Peyer's patch (tissue), 4 donors: Measurements from ENCODE around the gene DHX34. TPM values are rescaled to one million over a fixed set of nuclear protein-coding genes. Genes with fewer than 3 reads are reported as not detected.
"Not testable (repeated sequence)": the region's sequence is repeated elsewhere in the genome, so short reads cannot be mapped to it uniquely, and the experiment has no call there.

Experiments used
- DNase-seq, 3 donors: peaks; one replicate each; pipeline ENCODE4 v3.0.0-alpha.2; 2017 to 2019
- H3K27ac ChIP-seq, 4 donors: fragments of 200-600 bp; sonication (generic); one replicate each; pipeline ENCODE4 v1.5.1; 2016 to 2019
- H3K27me3 ChIP-seq, 2 donors: fragments of 200-600 bp; sonication (generic); one replicate each; pipeline ENCODE4 v1.5.1; 2019
- H3K36me3 ChIP-seq, 3 donors: fragments of 200-600 bp; sonication (generic); one replicate each; pipeline ENCODE4 v1.5.1; 2016 to 2019
- H3K4me1 ChIP-seq, 4 donors: fragments of 200-600 bp; sonication (generic); one replicate each; pipeline ENCODE4 v1.5.1; 2016 to 2019
- H3K4me3 ChIP-seq, 4 donors: fragments of 200-600 bp; sonication (generic); 1 replicate in 3 of 4; 2 replicates in 1 of 4; pipeline ENCODE4 v1.5.1; 2016 to 2019; ENCODE audit warnings: mild to moderate bottlenecking in 1 of 4
- H3K9me3 ChIP-seq, 4 donors: fragments of 200-600 bp; sonication (generic); one replicate each; pipeline ENCODE4 v1.5.1; 2016 to 2019; ENCODE audit warnings: mild to moderate bottlenecking in 1 of 4
- CTCF ChIP-seq, 6 experiments: fragments of 450-650 bp in 4 of 6; fragments of 200-600 bp in 2 of 6; sonication (generic) in 1 of 6; IDR thresholded peaks; one replicate each; pipeline ENCODE4 v1.5.1; 2017 to 2019; ENCODE audit warnings: antibody characterized with exemption in 6 of 6, mild to moderate bottlenecking in 3 of 6, moderate library complexity in 1 of 6
- POLR2A ChIP-seq, 2 donors: fragments of 450-650 bp; IDR thresholded peaks; one replicate each; pipeline ENCODE4 v1.5.1; 2017; ENCODE audit warnings: antibody characterized with exemption in 2 of 2, mild to moderate bottlenecking in 2 of 2, moderate library complexity in 2 of 2
- total RNA-seq, 4 donors: library from RNA; depleted of rRNA; stranded (reverse); fragments of >200 nt; gene quantifications; one replicate each; pipeline ENCODE4 v1.1.0, GENCODE V29; 2016

DHX34 gene
- total RNA-seq, 4 donors from 2014 or later: 13.1 to 51.2 (median 30.0) TPM

GRCh38 chr19:47408156-47408938, 59.2 kb downstream of the DHX34 start:
- TF ChIP-seq CTCF (IDR thresholded peaks at IDR 0.05): no peak
- Histone ChIP-seq H3K4me1 (no peaks in the 10 kb centered on the region), H3K9me3 (no peaks in the 10 kb centered on the region), H3K27me3 (no peaks in the 10 kb centered on the region), H3K4me3 (no peak overlapping the region), H3K36me3 (no peaks in the 10 kb centered on the region), H3K27ac (no peak overlapping the region)
- no peak for DNase-seq

GRCh38 chr19:47411101-47411500, 62.0 kb downstream of the DHX34 start:
- Histone ChIP-seq H3K4me3 (no peak overlapping the region), H3K27ac (peak overlapping the region in 1 of 4 donors; percentile 26), H3K4me1 (no peaks in the 10 kb centered on the region), H3K9me3 (no peaks in the 10 kb centered on the region), H3K27me3 (no peaks in the 10 kb centered on the region), H3K36me3 (no peaks in the 10 kb centered on the region)
- DNase-seq: no peak
- TF ChIP-seq POLR2A (IDR thresholded peaks at IDR 0.05) (no peak), CTCF (IDR thresholded peaks at IDR 0.05) (no peak)

- DNase-seq, H3K36me3 ChIP-seq, H3K27me3 ChIP-seq, H3K9me3 ChIP-seq, H3K4me3 ChIP-seq, H3K4me1 ChIP-seq, H3K27ac ChIP-seq: not testable (repeated sequence)
Measured at GRCh38 chr19:47411696-47412095, 62.6 kb downstream of the DHX34 start.

- TF ChIP-seq CTCF (IDR thresholded peaks at IDR 0.05) (no peak), POLR2A (IDR thresholded peaks at IDR 0.05) (no peak)
- peaks cover 0 to 12% of the 10 kb centered on the region in 2 donors for H3K27me3 ChIP-seq
- H3K9me3 ChIP-seq: no peaks in the 10 kb centered on the region
- no peak for DNase-seq
- H3K36me3 ChIP-seq: no peaks in the 10 kb centered on the region
- H3K4me1 ChIP-seq: peaks cover 0 to 3% (median 0%) of the 10 kb centered on the region in 4 donors
- no peak overlapping the region for H3K27ac ChIP-seq
- no peak overlapping the region for H3K4me3 ChIP-seq
Measured at GRCh38 chr19:47413941-47414340, 64.8 kb downstream of the DHX34 start.

- H3K4me1 ChIP-seq: peaks cover 0 to 6% (median 0%) of the 10 kb centered on the region in 4 donors
- no peak overlapping the region for H3K4me3 ChIP-seq
- H3K27ac ChIP-seq: no peak overlapping the region
- no peaks in the 10 kb centered on the region for H3K36me3 ChIP-seq
- no peak for DNase-seq
- peak in 1 of 6 experiments; percentile 13 for TF ChIP-seq CTCF (IDR thresholded peaks at IDR 0.05)
- TF ChIP-seq POLR2A (IDR thresholded peaks at IDR 0.05): no peak
- H3K27me3 ChIP-seq: peaks cover 0 to 14% of the 10 kb centered on the region in 2 donors
- H3K9me3 ChIP-seq: no peaks in the 10 kb centered on the region
Measured at GRCh38 chr19:47414469-47414868, 65.4 kb downstream of the DHX34 start.

- H3K4me1 ChIP-seq: peaks cover 0 to 6% (median 1%) of the 10 kb centered on the region in 4 donors
- TF ChIP-seq POLR2A (IDR thresholded peaks at IDR 0.05) (no peak), CTCF (IDR thresholded peaks at IDR 0.05) (no peak)
- DNase-seq: no peak
- H3K9me3 ChIP-seq: no peaks in the 10 kb centered on the region
- peaks cover 0 to 26% of the 10 kb centered on the region in 2 donors for H3K27me3 ChIP-seq
- H3K36me3 ChIP-seq: no peaks in the 10 kb centered on the region
- H3K27ac ChIP-seq: no peak overlapping the region
- H3K4me3 ChIP-seq: no peak overlapping the region
Measured at GRCh38 chr19:47415953-47416642, 67.0 kb downstream of the DHX34 start.
